Activated CD4-positive, alpha-beta T cell treated with anti-CD3 and anti-CD28 coated beads for 24 hours (primary cell): ENCODE data around the gene UST.
"Not testable (repeated sequence)": the region's sequence is repeated elsewhere in the genome, so short reads cannot be mapped to it uniquely, and the experiment has no call there.

Source experiments
- DNase-seq, 2 donors: peaks; one replicate each; pipeline ENCODE4 v3.0.0-alpha.2; 2020; ENCODE audit warnings: low read depth in 2 of 2

Gene UST

GRCh38 chr6:148736774-148737412 lies 9.9 kb upstream of the UST start:
- DNase-seq = no peak

- DNase-seq = no peak
Observed at GRCh38 chr6:148737806-148738205, 9.0 kb upstream of the UST start.

- no peak for DNase-seq
Observed at GRCh38 chr6:148738946-148739821, 7.6 kb upstream of the UST start.

- no peak for DNase-seq
Observed at GRCh38 chr6:148739822-148740128, 7.1 kb upstream of the UST start.

GRCh38 chr6:148743476-148743875 lies 3.4 kb upstream of the UST start:
- DNase-seq = no peak

- DNase-seq = no peak
Observed at GRCh38 chr6:148745926-148746325, 904 bp upstream of the UST start.

GRCh38 chr6:148747145-148747470 lies 278 bp downstream of the UST start:
- peak in 1 of 2 donors; percentile 16 for DNase-seq

GRCh38 chr6:148747471-148748165 lies 788 bp downstream of the UST start:
- DNase-seq = peak; percentile 11 to 22

GRCh38 chr6:148749674-148750073 lies 2.8 kb downstream of the UST start:
- no peak for DNase-seq

- no peak for DNase-seq
Observed at GRCh38 chr6:148750838-148751792, 4.3 kb downstream of the UST start.

GRCh38 chr6:148751793-148752170 lies 5.0 kb downstream of the UST start:
- DNase-seq = no peak

- DNase-seq = not testable (repeated sequence)
Observed at GRCh38 chr6:148755379-148755778, 8.5 kb downstream of the UST start.

- no peak for DNase-seq
Observed at GRCh38 chr6:148757944-148758480, 11.2 kb downstream of the UST start.

- DNase-seq = no peak
Observed at GRCh38 chr6:148758492-148758891, 11.7 kb downstream of the UST start.

GRCh38 chr6:148760258-148760534 lies 13.4 kb downstream of the UST start:
- no peak for DNase-seq

GRCh38 chr6:148760568-148761526 lies 14.0 kb downstream of the UST start:
- peak; percentile 10 to 18 for DNase-seq

GRCh38 chr6:148761527-148762011 lies 14.7 kb downstream of the UST start:
- no peak for DNase-seq

GRCh38 chr6:148762231-148762630 lies 15.4 kb downstream of the UST start:
- no peak for DNase-seq

- not testable (repeated sequence) for DNase-seq
Observed at GRCh38 chr6:148764259-148765020, 17.6 kb downstream of the UST start.
